MM.1S (cell line): ENCODE measurements around the gene UPF3A.

Experiments
- DNase-seq: peaks from one replicate; pipeline ENCODE4 v3.0.0-alpha.2; 2015
- H2AFZ ChIP-seq: fragments of 300-600 bp; sonication (generic); 2 replicates; pipeline ENCODE4 v1.6.0; 2016; ENCODE audit warnings: antibody characterized with exemption, low read length
- H3F3A ChIP-seq: fragments of 300-600 bp; sonication (generic); 2 replicates; pipeline ENCODE4 v1.6.1; 2016; ENCODE audit warnings: mild to moderate bottlenecking, antibody characterized with exemption, low read length, moderate library complexity, mixed read lengths; ENCODE audit not compliant: insufficient read depth
- H3K27ac ChIP-seq: fragments of 300-600 bp; sonication (generic); 2 replicates; pipeline ENCODE4 v1.5.1; 2016; ENCODE audit warnings: mild to moderate bottlenecking, low read length
- H3K27me3 ChIP-seq: fragments of 300-600 bp; sonication (generic); replicated peaks from 2 replicates; pipeline ENCODE4 v1.6.0; 2016; ENCODE audit warnings: low read length; ENCODE audit not compliant: insufficient read depth
- H3K36me3 ChIP-seq: fragments of 300-600 bp; sonication (generic); replicated peaks from 2 replicates; pipeline ENCODE4 v1.6.1; 2016; ENCODE audit warnings: mild to moderate bottlenecking, low read length, mixed read lengths; ENCODE audit not compliant: insufficient read depth
- H3K4me1 ChIP-seq: fragments of 300-600 bp; sonication (generic); 2 replicates; pipeline ENCODE4 v1.6.1; 2016; ENCODE audit warnings: low read length, mixed read lengths
- H3K4me2 ChIP-seq: fragments of 300-600 bp; sonication (generic); 2 replicates; pipeline ENCODE4 v1.6.0; 2016; ENCODE audit warnings: low read depth, low read length
- H3K4me3 ChIP-seq: fragments of 300-600 bp; sonication (generic); 2 replicates; pipeline ENCODE4 v1.5.1; 2016; ENCODE audit warnings: low read length, mixed read lengths
- H3K79me2 ChIP-seq: fragments of 300-600 bp; sonication (generic); 2 replicates; pipeline ENCODE4 v1.6.1; 2016; ENCODE audit warnings: mixed run types, low read length, mixed read lengths
- H3K9ac ChIP-seq: fragments of 300-600 bp; sonication (generic); 2 replicates; pipeline ENCODE4 v1.6.1; 2016; ENCODE audit warnings: low read length, mixed read lengths
- H3K9me2 ChIP-seq: fragments of 300-600 bp; sonication (generic); replicated peaks from 2 replicates; pipeline ENCODE4 v1.6.1; 2016; ENCODE audit warnings: mild to moderate bottlenecking, low read length, mixed read lengths; ENCODE audit not compliant: insufficient read depth
- H3K9me3 ChIP-seq: fragments of 300-600 bp; sonication (generic); replicated peaks from 2 replicates; pipeline ENCODE4 v1.6.1; 2016; ENCODE audit warnings: mild to moderate bottlenecking, low read length, mixed read lengths; ENCODE audit not compliant: insufficient read depth
- H4K20me1 ChIP-seq: fragments of 300-600 bp; sonication (generic); 2 replicates; pipeline ENCODE4 v1.6.1; 2016; ENCODE audit warnings: mild to moderate bottlenecking, low read length, moderate library complexity, mixed read lengths; ENCODE audit not compliant: insufficient read depth
- CTCF ChIP-seq: fragments of 300-600 bp; sonication (generic); IDR thresholded peaks from 2 replicates; pipeline ENCODE4 v1.5.1; 2016; ENCODE audit warnings: antibody characterized with exemption, low read length, mixed read lengths
- EZH2 ChIP-seq: fragments of 300-600 bp; sonication (generic); optimal IDR thresholded peaks from 2 replicates; pipeline ENCODE3; 2017; ENCODE audit warnings: low read depth, mild to moderate bottlenecking, antibody characterized with exemption, low read length, mixed read lengths
- EZH2phosphoT487 ChIP-seq: fragments of 300-600 bp; sonication (generic); IDR thresholded peaks from 2 replicates; pipeline ENCODE4 v1.6.1; 2018; ENCODE audit warnings: antibody characterized with exemption, low read length

UPF3A gene

DNA sequence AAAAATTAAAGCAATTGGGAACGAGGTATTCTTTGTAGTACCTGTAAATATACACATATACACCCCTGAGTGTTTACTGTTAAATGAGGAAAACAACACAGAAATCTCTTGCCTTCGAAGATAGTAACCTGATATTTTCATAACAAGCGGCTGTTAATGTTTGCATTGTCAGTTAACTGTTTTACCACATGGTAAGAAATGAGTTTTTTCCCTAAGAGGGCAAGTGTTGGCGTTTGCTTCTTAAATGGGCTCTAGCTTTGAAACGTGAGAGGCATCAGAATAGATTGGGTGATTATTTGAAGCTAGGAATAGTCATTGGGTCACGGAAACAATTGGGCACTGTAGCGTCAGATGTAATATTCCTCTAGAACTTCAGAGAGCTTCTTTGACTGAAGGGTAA is 22.0 kb upstream of the UPF3A start:
- peak; percentile 49 for DNase-seq
- peaks cover 2% of the 10 kb centered on the region; the same call in 1 of the 2 replicates for H3K36me3 ChIP-seq
- no peak overlapping the region for H2AFZ ChIP-seq
- peak overlapping the region; percentile 77 for H3K9ac ChIP-seq
- peak overlapping the region; percentile 94 for H3K27ac ChIP-seq
- no peaks in the 10 kb centered on the region for H3K9me3 ChIP-seq
- no peaks in the 10 kb centered on the region for H4K20me1 ChIP-seq
- H3K4me1 ChIP-seq = peaks cover 77% of the 10 kb centered on the region
- peak overlapping the region; percentile 62 for H3K4me2 ChIP-seq
- TF ChIP-seq EZH2 (no peak), EZH2phosphoT487 (no peak), CTCF (no peak)
- H3K79me2 ChIP-seq = peaks cover 50% of the 10 kb centered on the region
- H3K27me3 ChIP-seq = no peaks in the 10 kb centered on the region
- H3F3A ChIP-seq = peaks cover 66% of the 10 kb centered on the region
- no peaks in the 10 kb centered on the region for H3K9me2 ChIP-seq
- H3K4me3 ChIP-seq = peak overlapping the region; percentile 23; the same call in 1 of the 2 replicates

DNA sequence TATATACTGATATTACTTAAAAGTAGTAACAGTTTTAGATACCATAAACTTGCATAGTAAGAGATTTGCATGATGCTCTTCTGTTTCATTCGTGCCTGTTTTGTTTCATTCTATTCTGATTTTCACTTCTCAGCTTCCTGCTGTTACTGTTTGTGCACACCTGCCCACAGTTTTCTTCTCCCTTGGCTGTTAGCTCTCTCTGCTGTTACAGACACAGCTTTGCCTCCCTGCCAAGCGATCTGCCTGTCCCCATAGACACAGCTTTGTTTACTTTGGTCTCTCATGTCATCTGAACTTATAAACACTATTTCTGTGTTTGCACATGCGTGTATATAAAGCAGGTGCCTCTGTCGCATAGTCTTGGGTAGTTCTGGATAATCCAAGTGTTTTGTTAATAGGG is 21.4 kb upstream of the UPF3A start:
- peaks cover 83% of the 10 kb centered on the region for H3K4me1 ChIP-seq
- H3K79me2 ChIP-seq = peaks cover 51% of the 10 kb centered on the region
- H3F3A ChIP-seq = peaks cover 66% of the 10 kb centered on the region
- no peaks in the 10 kb centered on the region for H3K9me2 ChIP-seq
- peak overlapping the region; percentile 23; the same call in 1 of the 2 replicates for H3K4me3 ChIP-seq
- H3K4me2 ChIP-seq = peak overlapping the region; percentile 62
- H2AFZ ChIP-seq = no peak overlapping the region
- H3K9ac ChIP-seq = peak overlapping the region; percentile 77
- no peaks in the 10 kb centered on the region for H3K9me3 ChIP-seq
- peak; percentile 85 for DNase-seq
- H4K20me1 ChIP-seq = no peaks in the 10 kb centered on the region
- H3K27me3 ChIP-seq = no peaks in the 10 kb centered on the region
- H3K36me3 ChIP-seq = peaks cover 5% of the 10 kb centered on the region
- no peak for TF ChIP-seq EZH2phosphoT487
- peak; percentile 15; the same call in 1 of the 2 replicates for TF ChIP-seq CTCF
- peak overlapping the region; percentile 94 for H3K27ac ChIP-seq

GRCh38 chr13:114260814-114261213 is 20.6 kb upstream of the UPF3A start:
- Histone ChIP-seq H4K20me1 (no peaks in the 10 kb centered on the region), H3K9ac (peak overlapping the region; percentile 77), H3F3A (peaks cover 66% of the 10 kb centered on the region), H3K27ac (peak overlapping the region; percentile 94), H3K27me3 (no peaks in the 10 kb centered on the region), H3K9me3 (no peaks in the 10 kb centered on the region), H3K9me2 (no peaks in the 10 kb centered on the region), H2AFZ (no peak overlapping the region), H3K4me2 (peak overlapping the region; percentile 62), H3K4me1 (peaks cover 91% of the 10 kb centered on the region), H3K79me2 (peaks cover 52% of the 10 kb centered on the region), H3K4me3 (no peak overlapping the region), H3K36me3 (peaks cover 10% of the 10 kb centered on the region)
- DNase-seq = no peak
- TF ChIP-seq EZH2 (no peak), EZH2phosphoT487 (no peak), CTCF (no peak)
